GM18861 (cell line): Measurements from ENCODE around the gene NAXD.
"Not testable (repeated sequence)": the region's sequence is repeated elsewhere in the genome, so short reads cannot be mapped to it uniquely, and the experiment has no call there.

Source experiments
- ATAC-seq: cut with Tn5 transposase; IDR thresholded peaks from one replicate; pipeline ENCODE4 v1.9.1; 2021; ENCODE audit not compliant: unreplicated experiment

Gene NAXD

GRCh38 chr13:110662777-110663443 is 47.6 kb downstream of the NAXD start:
- ATAC-seq = no peak

- ATAC-seq = no peak
Measured at GRCh38 chr13:110663491-110663890, 48.1 kb downstream of the NAXD start.

GRCh38 chr13:110664041-110664440 is 48.7 kb downstream of the NAXD start:
- no peak for ATAC-seq

- ATAC-seq = no peak
Measured at GRCh38 chr13:110664673-110665072, 49.3 kb downstream of the NAXD start.

- ATAC-seq = no peak
Measured at GRCh38 chr13:110665491-110666254, 50.3 kb downstream of the NAXD start.

GRCh38 chr13:110666255-110666533 is 50.8 kb downstream of the NAXD start:
- no peak for ATAC-seq

GRCh38 chr13:110669036-110669435 is 53.7 kb downstream of the NAXD start:
- ATAC-seq = no peak

GRCh38 chr13:110669814-110670213 is 54.5 kb downstream of the NAXD start:
- not testable (repeated sequence) for ATAC-seq

GRCh38 chr13:110676595-110677587 is 61.5 kb downstream of the NAXD start:
- peak; percentile 57 for ATAC-seq

GRCh38 chr13:110677731-110678545 is 62.6 kb downstream of the NAXD start:
- no peak for ATAC-seq

GRCh38 chr13:110680852-110681251 is 65.5 kb downstream of the NAXD start:
- no peak for ATAC-seq

- no peak for ATAC-seq
Measured at GRCh38 chr13:110681868-110682550, 66.7 kb downstream of the NAXD start.

GRCh38 chr13:110682746-110683145 is 67.4 kb downstream of the NAXD start:
- no peak for ATAC-seq

GRCh38 chr13:110683203-110683883 is 68.0 kb downstream of the NAXD start:
- no peak for ATAC-seq

- ATAC-seq = no peak
Measured at GRCh38 chr13:110683921-110684320, 68.6 kb downstream of the NAXD start.

GRCh38 chr13:110684388-110685056 is 69.2 kb downstream of the NAXD start:
- ATAC-seq = no peak

GRCh38 chr13:110685305-110686020 is 70.1 kb downstream of the NAXD start:
- no peak for ATAC-seq

GRCh38 chr13:110687736-110688135 is 72.4 kb downstream of the NAXD start:
- no peak for ATAC-seq
